ENCODE results near the gene DPYSL5. TPM values are rescaled to one million over a fixed set of nuclear protein-coding genes. Genes with fewer than 3 reads are reported as not detected.
"Not testable (repeated sequence)": the region's sequence is repeated elsewhere in the genome, so short reads cannot be mapped to it uniquely, and the experiment has no call there.

The DPYSL5 gene
- total and polyA plus RNA-seq, 12 donors: 0.01 to 0.12 TPM; not detected in 10

GRCh38 chr2:26877276-26877675, 29.3 kb downstream of the DPYSL5 start:
- Histone ChIP-seq H3K36me3 (no peaks in the 10 kb centered on the region), H3K4me3 (no peak overlapping the region), H3K27ac (no peak overlapping the region), H3K9me3 (no peaks in the 10 kb centered on the region), H3K4me1 (no peaks in the 10 kb centered on the region), H3K27me3 (peaks cover 0 to 29% (median 7%) of the 10 kb centered on the region in 7 donors)
- no peak for TF ChIP-seq CTCF (IDR thresholded peaks at IDR 0.05)
- DNase-seq: no peak
- intact Hi-C loops (cut with DNase I): no loop called here
- ATAC-seq: no peak
- 90 to 92% methylated on average over 2 of the region's 2 CpGs for WGBS, 2 donors

- Histone ChIP-seq H3K36me3 (no peaks in the 10 kb centered on the region), H3K4me1 (no peaks in the 10 kb centered on the region), H3K9me3 (no peaks in the 10 kb centered on the region), H3K27ac (no peak overlapping the region), H3K4me3 (no peak overlapping the region), H3K27me3 (peaks cover 0 to 36% (median 4%) of the 10 kb centered on the region in 7 donors)
- ATAC-seq: no peak
- intact Hi-C loops (cut with DNase I): no loop called here
- WGBS, 2 donors: 82 to 85% methylated on average over 2 of the region's 2 CpGs
- no peak for DNase-seq
- TF ChIP-seq CTCF (IDR thresholded peaks at IDR 0.05): no peak
Observed at GRCh38 chr2:26880161-26880560, 32.2 kb downstream of the DPYSL5 start.

GRCh38 chr2:26880910-26881435, 33.0 kb downstream of the DPYSL5 start:
- Histone ChIP-seq H3K36me3 (no peaks in the 10 kb centered on the region), H3K27me3 (peaks cover 0 to 35% (median 4%) of the 10 kb centered on the region in 7 donors), H3K27ac (no peak overlapping the region), H3K4me3 (no peak overlapping the region), H3K4me1 (no peaks in the 10 kb centered on the region), H3K9me3 (no peaks in the 10 kb centered on the region)
- WGBS, 2 donors: 43 to 52% methylated on average over 10 of the region's 10 CpGs
- no peak for DNase-seq
- no peak for TF ChIP-seq CTCF (IDR thresholded peaks at IDR 0.05)
- ATAC-seq: peak in 1 of 8 donors; percentile 74
- intact Hi-C loops (cut with DNase I): no loop called here

GRCh38 chr2:26882220-26882619, 34.3 kb downstream of the DPYSL5 start:
- H3K9me3 ChIP-seq; H3K27ac ChIP-seq; H3K4me3 ChIP-seq; intact Hi-C loops (cut with DNase I); ATAC-seq; H3K36me3 ChIP-seq; DNase-seq; H3K4me1 ChIP-seq: not testable (repeated sequence)
- WGBS, 2 donors: 72 to 78% methylated on average over 3 of the region's 3 CpGs
- H3K27me3 ChIP-seq: peaks cover 0 to 28% (median 4%) of the 10 kb centered on the region in 7 donors

GRCh38 chr2:26883956-26884355, 36.0 kb downstream of the DPYSL5 start:
- intact Hi-C loops (cut with DNase I): no loop called here
- DNase-seq (no peak), ATAC-seq (no peak)
- Histone ChIP-seq H3K4me1 (peaks cover 0 to 6% (median 0%) of the 10 kb centered on the region in 9 donors), H3K4me3 (no peak overlapping the region), H3K9me3 (no peaks in the 10 kb centered on the region), H3K36me3 (no peaks in the 10 kb centered on the region), H3K27ac (no peak overlapping the region), H3K27me3 (peaks cover 0 to 28% (median 4%) of the 10 kb centered on the region in 7 donors)
- no peak for TF ChIP-seq CTCF (IDR thresholded peaks at IDR 0.05)
- 63 to 77% methylated on average over 8 of the region's 8 CpGs for WGBS, 2 donors
